SW 1271 (cell line): ENCODE data around the gene CCR9.

Experiments used
- DNase-seq, 2 experiments: peaks; one replicate each; lab custom pipeline; 2025; lab: John Stamatoyannopoulos, UW

The CCR9 gene

GRCh38 chr3:45873036-45873435 lies 13.3 kb upstream of the CCR9 start:
- DNase-seq: no peak

GRCh38 chr3:45873638-45874037 lies 12.7 kb upstream of the CCR9 start:
- no peak for DNase-seq

GRCh38 chr3:45874677-45875346 lies 11.5 kb upstream of the CCR9 start:
- DNase-seq: no peak

GRCh38 chr3:45878124-45878523 lies 8.2 kb upstream of the CCR9 start:
- DNase-seq: no peak

GRCh38 chr3:45880725-45881077 lies 5.6 kb upstream of the CCR9 start:
- DNase-seq: no peak

GRCh38 chr3:45881078-45882022 lies 5.0 kb upstream of the CCR9 start:
- no peak for DNase-seq

- no peak for DNase-seq
Measured at GRCh38 chr3:45884368-45885201, 1.8 kb upstream of the CCR9 start.

- DNase-seq: no peak
Measured at GRCh38 chr3:45887285-45887684, 942 bp downstream of the CCR9 start.

- DNase-seq: no peak
Measured at GRCh38 chr3:45887759-45888511, 1.6 kb downstream of the CCR9 start.

GRCh38 chr3:45889337-45889736 lies 3.0 kb downstream of the CCR9 start:
- no peak for DNase-seq

- DNase-seq: no peak
Measured at GRCh38 chr3:45890405-45890804, 4.1 kb downstream of the CCR9 start.

GRCh38 chr3:45892161-45892560 lies 5.8 kb downstream of the CCR9 start:
- DNase-seq: no peak

- DNase-seq: no peak
Measured at GRCh38 chr3:45894015-45894414, 7.7 kb downstream of the CCR9 start.

GRCh38 chr3:45895686-45896468 lies 9.5 kb downstream of the CCR9 start:
- no peak for DNase-seq

- no peak for DNase-seq
Measured at GRCh38 chr3:45896956-45897355, 10.6 kb downstream of the CCR9 start.

- DNase-seq: no peak
Measured at GRCh38 chr3:45904931-45905330, 18.6 kb downstream of the CCR9 start.

GRCh38 chr3:45905755-45906154 lies 19.4 kb downstream of the CCR9 start:
- DNase-seq: no peak

GRCh38 chr3:45906681-45907407 lies 20.5 kb downstream of the CCR9 start:
- no peak for DNase-seq

GRCh38 chr3:45907769-45908705 lies 21.7 kb downstream of the CCR9 start:
- no peak for DNase-seq
